ENCODE data around the gene PALLD.

The PALLD gene

DNA sequence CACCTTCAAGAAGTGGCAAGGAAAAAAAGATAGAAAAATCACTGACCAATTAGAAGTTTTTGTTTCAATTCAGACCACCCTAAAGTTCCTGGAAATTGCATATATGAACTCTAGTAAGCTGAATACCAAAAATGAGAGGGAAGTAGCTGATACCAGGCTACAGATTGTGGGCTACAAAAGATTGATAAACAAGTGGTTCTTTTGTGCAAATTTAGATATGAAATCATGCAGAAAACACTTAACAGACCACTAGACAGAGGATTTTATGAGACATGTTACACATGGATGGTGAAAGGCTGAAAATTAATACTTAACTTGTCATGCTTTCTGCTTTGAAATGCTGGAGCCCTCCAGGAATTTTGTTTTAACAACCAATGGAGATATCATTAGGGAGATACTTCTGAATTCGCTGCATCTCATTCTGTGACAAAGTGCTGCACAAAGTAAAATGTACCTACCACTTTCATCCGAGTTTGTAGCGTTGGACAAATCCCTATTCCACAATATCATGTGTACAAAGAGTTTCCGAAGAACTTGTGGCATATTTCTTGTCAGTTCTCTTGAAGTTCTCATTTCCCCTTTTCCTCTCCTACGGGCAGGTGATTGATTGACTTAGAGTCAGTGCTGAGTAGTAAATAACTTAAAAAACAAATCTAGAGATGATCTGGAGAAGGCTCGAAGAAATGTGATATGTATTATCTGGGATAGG lies 235.0 kb downstream of the PALLD start:
- no peak for DNase-seq (ENCODE audit: low read depth in 3 of 3)

DNA sequence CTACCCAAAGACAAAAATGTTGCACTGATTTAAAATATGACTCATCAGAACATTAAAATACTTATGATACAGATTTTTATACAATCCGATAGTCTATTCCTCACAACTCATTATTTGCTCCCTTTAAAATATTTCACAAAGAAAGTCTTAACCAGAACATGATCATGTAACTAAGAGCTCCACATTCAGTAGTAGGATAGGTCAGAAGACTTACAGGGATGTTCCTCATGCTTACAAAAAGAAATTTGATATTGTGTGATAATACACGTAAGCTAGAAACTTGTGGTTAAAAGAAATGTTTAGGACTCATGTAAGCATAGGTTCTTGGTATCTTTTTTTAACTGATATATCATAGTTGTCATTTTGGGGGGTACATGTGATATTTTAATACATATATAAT lies 235.9 kb downstream of the PALLD start:
- no peak for DNase-seq (ENCODE audit: low read depth in 3 of 3)

DNA sequence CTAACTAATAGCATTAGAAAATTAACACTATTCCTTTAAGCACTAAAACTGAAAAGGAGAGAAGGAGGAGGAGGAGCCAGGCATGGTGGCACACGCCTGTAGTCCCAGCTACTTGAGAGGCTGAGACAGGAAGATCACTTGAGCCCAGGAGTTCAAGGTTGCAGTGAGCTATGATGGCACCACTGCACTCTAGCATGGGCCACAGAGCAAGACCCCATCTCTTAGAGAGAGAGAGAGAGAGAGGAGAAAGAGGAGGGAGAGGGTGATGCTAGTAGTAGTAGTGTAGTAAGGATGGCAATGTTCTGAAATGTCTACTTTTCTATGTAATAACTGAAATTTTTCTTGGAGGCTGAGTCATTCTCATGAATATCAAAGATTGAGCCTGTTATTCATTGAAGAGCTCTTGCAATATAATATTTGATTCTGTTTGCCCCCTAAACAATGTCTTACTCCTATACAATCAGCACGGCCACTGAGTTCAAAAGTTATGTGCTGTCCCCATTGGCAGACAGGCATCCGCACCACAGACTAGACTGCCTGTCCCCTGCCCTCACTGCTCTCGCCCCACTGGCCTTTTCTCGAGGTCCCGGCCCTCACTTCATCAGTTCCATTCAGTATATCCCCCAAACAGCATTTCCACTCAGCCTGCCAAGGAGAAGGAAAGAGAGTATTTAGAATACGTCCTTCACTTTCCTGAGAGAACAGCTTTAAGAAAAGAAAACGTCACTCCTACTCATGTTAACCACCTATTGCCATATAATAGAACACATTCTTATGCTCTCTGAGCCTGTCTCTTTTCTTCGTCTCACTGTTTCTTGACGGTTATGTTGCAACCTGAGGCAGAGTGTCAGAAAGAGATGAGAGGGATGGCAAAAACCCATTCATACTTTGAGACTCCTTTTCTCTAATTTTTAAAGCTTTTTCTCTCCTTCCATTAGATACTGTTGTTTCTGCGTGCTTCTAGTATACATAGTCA lies 238.1 kb downstream of the PALLD start:
- DNase-seq (ENCODE audit: low read depth in 3 of 3) = no peak

- no peak for DNase-seq (ENCODE audit: low read depth in 3 of 3)
Measured at GRCh38 chr4:168735735-168736134, 238.9 kb downstream of the PALLD start.

- no peak for DNase-seq (ENCODE audit: low read depth in 3 of 3)
Measured at GRCh38 chr4:168736860-168737805, 240.3 kb downstream of the PALLD start.

GRCh38 chr4:168737806-168738172 lies 240.9 kb downstream of the PALLD start:
- DNase-seq (ENCODE audit: low read depth in 3 of 3) = no peak

DNA sequence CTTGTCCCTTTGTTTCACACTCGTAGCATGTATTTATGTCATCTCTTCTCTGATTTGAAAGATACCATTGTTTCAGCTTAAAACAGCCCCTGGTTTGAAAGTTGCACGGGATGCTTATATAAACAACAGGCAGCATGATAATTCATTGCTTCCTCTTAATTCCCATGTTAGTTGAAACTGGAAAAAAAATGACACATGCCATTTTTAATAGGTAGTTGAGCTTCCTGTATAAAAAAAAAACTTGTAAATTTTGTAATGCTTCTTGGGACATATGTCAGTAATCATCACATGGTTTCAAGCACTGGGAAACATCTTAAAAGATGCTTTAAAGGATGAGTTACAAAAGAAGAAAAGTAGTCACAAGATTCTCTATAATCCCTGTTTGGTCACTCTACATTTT lies 243.0 kb downstream of the PALLD start:
- DNase-seq (ENCODE audit: low read depth in 3 of 3) = no peak

- no peak for DNase-seq (ENCODE audit: low read depth in 3 of 3)
Measured at GRCh38 chr4:168740691-168741090, 243.8 kb downstream of the PALLD start.

GRCh38 chr4:168741281-168742173 lies 244.7 kb downstream of the PALLD start:
- DNase-seq (ENCODE audit: low read depth in 3 of 3) = no peak

- DNase-seq (ENCODE audit: low read depth in 3 of 3) = no peak
Measured at GRCh38 chr4:168743131-168743530, 246.3 kb downstream of the PALLD start.

DNA sequence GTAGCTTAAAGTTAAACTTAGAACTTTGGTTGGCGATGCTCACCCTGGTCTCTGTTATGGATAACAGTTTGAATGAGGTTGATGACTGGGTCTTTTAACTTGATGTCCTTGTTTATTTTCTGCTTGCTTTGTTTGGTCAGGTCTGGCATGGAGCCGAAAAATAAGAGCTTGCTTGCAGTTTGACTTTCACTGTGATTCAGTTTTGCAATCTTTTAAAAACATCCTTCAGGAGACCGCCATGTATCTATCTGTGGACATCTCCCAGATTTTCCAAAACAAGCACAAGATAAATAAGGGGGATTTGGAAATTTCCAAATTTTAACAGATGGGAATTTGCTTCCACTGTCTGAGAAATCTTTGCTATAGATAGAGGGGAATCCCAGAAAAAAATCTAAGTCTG lies 246.7 kb downstream of the PALLD start:
- DNase-seq (ENCODE audit: low read depth in 3 of 3) = no peak

DNA sequence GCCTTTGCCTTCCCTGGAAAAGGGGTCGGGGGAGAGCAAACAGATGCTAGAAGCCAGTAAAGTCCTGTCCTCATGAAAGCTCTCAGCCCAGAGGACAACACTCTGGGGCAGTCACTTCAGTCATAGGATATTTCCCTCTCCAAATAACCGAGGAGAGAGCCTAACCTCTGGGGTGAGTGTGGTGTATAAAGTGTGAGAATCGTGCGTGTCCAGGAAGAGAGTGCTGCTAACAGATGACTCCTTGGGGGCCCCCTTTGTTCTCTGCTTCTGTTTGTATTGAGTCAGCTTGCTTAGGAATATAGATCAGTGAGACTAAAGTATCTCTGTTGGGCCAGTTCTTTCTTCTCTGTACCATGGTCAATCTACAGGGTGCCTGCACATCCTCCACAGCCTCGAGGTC lies 247.2 kb downstream of the PALLD start:
- no peak for DNase-seq (ENCODE audit: low read depth in 3 of 3)

- no peak for DNase-seq (ENCODE audit: low read depth in 3 of 3)
Measured at GRCh38 chr4:168748807-168749206, 252.0 kb downstream of the PALLD start.

- DNase-seq (ENCODE audit: low read depth in 3 of 3) = no peak
Measured at GRCh38 chr4:168751263-168752225, 254.7 kb downstream of the PALLD start.

DNA sequence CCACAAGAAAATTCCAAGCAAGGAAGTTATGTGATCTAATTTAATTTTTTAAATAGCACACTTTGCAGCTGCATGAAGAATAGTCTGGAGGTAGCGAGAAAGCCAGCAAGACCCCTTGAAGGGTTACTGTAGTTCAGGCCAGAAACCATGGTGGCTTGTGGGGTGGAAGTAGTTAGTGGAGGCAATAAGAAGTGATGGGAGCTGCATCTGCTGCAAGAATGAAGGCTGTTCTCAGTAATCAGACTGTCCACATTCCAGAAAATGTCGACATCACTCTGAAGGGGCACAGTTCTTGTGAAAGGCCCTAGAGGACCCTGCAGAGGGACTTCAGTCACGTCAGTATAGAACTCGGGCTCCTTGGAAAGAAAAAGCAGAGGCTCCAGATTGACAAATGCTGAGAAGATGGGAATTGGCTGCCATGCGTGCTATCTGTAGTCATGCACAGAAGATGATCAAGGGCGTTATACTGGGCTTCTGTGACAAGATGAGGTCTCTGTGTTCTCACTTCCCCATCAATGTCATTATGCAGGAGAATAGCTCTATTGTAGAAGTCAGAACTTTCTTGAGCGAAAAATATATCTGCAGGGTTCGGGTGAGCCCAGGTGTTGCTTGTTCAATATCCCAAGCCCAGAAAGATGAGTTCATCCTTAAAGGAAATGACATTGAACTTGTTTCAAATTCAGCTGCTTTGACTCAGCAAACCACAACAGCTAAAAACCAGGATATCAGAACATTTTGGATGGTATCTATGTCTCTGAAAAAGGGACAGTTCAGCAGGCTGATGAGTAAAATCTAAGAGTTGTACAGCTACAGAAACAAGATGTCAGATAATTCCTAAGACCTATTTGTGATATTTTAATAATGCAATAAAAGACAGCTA lies 259.0 kb downstream of the PALLD start:
- no peak for DNase-seq (ENCODE audit: low read depth in 3 of 3)

- no peak for DNase-seq (ENCODE audit: low read depth in 3 of 3)
Measured at GRCh38 chr4:168757500-168757899, 260.6 kb downstream of the PALLD start.

GRCh38 chr4:168758351-168758876 lies 261.6 kb downstream of the PALLD start:
- DNase-seq (ENCODE audit: low read depth in 3 of 3) = no peak

DNA sequence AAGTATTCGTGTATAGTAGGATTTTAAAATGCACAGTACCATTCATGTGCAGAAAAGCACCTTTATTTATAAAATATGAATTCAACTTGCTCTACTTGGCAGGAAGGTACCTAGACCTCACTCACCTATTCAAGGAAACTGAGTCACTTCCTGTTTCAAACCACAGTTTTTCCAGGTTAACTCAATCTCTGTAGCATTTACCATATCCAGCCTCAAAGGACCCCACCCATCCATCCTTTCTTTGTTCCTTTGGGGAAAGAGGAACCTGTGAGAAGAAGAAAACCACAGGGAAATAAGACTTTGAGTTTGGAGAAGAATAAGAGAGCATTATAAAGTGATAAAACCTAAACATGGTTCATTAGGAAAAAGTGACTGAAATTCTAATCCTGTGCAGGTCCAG lies 262.5 kb downstream of the PALLD start:
- no peak for DNase-seq (ENCODE audit: low read depth in 3 of 3)

Measured in stimulated activated CD4-positive, alpha-beta T cell treated with anti-CD3 and anti-CD28 coated beads, TNF-alpha, amount 100 ng/mL, for 24 hours (primary cell).